GM21423 (cell line): ENCODE data around the gene ETFA.

Source experiments
- ATAC-seq: cut with Tn5 transposase; IDR thresholded peaks from one replicate; pipeline ENCODE4 v1.9.1; 2021; ENCODE audit warnings: mild to moderate bottlenecking, moderate library complexity; ENCODE audit not compliant: unreplicated experiment

The ETFA gene

GRCh38 chr15:76340803-76341365 is 29.6 kb upstream of the ETFA start:
- ATAC-seq, result no peak

GRCh38 chr15:76340198-76340802 is 29.0 kb upstream of the ETFA start:
- no peak for ATAC-seq

GRCh38 chr15:76339305-76340197 is 28.3 kb upstream of the ETFA start:
- ATAC-seq, result no peak

GRCh38 chr15:76338486-76339304 is 27.4 kb upstream of the ETFA start:
- ATAC-seq, result no peak

DNA sequence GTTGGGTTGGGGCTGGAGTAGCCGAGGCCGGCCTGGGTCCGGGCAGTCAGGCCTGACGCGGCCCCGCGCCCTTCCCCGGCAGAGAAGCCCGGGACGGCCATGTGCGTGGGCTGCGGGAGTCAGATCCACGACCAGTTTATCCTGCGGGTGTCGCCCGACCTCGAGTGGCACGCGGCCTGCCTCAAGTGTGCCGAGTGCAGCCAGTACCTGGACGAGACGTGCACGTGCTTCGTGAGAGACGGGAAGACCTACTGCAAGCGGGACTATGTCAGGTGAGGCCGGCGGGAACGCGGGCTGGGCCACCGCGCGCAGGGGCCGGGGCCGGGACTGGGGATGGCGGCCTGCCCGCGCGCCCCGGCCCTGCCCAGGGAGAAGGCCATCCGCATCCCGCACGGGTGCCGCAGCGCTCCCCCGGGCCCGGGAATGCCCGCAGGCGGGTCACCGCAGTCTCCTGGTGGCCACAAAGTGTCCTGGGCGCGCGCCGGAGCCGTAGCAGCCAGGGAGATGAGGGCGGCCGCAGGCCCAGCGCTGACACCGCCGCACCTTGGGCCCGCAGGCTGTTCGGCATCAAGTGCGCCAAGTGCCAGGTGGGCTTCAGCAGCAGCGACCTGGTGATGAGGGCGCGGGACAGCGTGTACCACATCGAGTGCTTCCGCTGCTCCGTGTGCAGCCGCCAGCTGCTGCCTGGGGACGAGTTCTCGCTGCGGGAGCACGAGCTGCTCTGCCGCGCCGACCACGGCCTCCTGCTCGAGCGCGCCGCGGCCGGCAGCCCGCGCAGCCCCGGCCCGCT is 26.6 kb upstream of the ETFA start:
- ATAC-seq, result no peak

GRCh38 chr15:76337059-76337695 is 25.9 kb upstream of the ETFA start:
- ATAC-seq, result no peak

GRCh38 chr15:76336254-76337058 is 25.2 kb upstream of the ETFA start, which contains the start of gene ISL2:
Gene ISL2, plus strand, starts transcription at chr15:76336773. Its CDS starts 111 bp downstream, at chr15:76336884.
- peak; percentile 42 for ATAC-seq

DNA sequence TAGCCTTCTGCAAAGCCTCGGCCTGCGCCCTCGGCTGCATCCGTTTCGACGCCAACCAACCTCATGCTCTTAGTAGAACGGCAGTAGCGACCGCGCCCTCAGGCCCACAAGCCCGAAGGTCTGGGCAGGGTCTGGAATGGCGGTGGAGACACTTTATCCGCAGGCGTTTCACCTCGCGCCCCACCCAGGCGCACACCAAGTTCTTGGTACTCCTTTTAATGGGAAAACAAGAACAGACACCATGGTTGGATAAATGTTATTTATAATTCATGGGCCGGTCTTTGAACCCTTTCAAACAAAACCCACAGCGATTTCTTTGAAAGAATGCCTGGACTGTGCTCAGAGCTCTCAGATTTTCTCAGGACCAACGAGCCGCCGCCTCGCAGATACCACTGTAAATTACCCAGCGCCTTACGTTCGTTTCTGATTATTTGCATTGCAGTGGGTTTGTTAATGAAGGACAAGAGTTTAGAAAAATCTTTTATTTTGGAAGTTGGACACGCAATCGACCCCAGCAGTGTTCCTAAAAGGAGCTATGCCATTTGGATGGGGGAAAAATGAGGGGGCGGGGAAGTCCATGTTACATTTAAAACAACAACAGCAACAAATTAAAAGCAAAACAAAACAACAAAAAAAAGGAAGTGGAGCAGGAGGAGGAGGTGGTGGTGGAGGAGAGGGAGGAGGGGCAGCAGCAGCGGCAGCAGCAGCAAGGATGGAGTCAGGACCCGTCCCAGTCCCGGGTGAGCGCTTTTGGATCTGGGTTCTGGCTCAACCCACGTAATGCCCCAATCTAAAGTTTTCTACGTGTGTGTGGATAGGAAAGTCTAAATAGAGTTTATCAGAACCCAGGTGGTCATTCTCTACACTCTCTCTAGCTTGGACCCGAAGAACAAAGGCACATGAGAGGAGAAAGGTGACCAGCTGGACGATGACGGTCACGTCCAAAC is 24.3 kb upstream of the ETFA start:
- ATAC-seq, result no peak

DNA sequence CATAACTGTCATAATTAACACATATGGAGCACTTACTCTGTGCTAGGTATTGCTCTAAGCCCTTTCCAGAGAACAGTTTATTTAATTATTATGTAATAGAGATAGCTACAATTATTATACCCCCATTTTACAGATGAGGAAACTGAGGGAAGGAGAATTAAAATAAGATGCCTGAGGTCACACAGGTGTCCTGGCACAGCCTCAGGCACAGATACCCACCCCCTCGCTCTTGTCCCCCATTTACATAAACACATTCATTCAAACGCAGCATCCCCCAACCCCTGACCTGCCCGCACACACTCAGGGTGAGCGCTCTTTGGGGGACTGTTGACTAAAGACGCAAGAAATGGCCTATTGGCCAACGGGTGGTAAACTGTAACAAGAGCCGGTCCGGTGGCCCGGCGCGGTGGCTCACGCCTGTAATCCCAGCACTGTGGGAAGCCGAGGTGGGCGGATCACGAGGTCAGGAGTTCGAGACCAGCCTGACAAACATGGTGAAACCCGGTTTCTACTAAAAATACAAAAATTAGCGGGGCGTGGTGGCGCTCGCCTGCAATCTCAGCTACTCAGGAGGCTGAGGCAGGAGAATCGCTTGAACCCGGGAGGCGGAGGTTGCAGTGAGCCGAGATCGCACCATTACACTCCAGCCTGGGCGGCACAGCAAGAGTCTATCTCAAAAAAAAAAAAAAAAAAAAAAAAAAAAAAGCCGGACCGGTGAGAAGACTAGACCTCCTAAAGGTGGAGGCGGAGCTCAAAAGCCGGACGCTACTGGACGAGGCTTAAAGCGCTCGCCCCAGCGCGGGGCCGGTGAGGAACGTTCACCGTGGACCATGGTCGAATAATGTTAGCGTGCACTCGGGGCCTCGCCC is 23.4 kb upstream of the ETFA start:
- ATAC-seq, result no peak

- ATAC-seq, result no peak
These were observed 22.6 kb upstream of the ETFA start for GRCh38 chr15:76333720-76334437.

DNA sequence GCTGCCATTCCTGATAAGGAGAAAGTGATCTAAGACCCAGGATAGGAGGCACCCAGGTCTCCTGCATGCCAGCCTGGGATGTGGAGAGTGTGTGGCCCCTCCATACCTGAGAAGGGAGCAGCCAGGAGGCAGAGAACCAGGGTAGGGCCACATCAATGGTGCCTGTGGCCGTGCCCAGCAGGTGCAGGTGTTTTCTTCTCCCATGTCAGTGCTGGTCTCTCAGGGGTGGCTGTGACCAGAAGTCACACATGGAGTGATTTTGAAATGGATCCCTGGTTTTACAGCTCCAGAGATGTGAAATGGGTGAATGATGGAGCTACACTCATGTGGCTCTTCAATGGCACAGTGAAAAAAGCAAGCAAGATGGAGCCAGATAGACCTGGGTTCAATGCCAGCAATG is 22.0 kb upstream of the ETFA start:
- no peak for ATAC-seq

DNA sequence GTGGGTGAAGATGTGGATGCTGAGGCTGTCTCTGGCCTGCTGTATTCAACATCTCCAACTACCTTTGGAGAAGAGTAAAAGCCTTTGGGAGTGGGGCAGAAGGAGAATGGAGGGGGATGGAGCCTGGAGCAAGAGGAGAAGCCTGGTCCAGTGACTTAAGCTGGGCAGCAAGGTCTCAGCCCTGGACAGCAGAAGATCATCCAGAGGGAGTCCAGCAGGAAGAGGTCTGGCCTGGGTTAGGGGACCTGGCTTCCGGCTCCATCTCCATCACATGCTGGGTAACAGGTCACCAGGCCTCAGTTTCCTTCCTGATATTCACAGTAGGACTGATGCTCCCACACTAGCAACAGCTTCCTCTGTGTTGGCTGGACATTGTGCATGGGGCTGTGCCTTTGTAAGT is 21.5 kb upstream of the ETFA start:
- ATAC-seq, result no peak

GRCh38 chr15:76330080-76330680 is 18.9 kb upstream of the ETFA start:
- no peak for ATAC-seq

DNA sequence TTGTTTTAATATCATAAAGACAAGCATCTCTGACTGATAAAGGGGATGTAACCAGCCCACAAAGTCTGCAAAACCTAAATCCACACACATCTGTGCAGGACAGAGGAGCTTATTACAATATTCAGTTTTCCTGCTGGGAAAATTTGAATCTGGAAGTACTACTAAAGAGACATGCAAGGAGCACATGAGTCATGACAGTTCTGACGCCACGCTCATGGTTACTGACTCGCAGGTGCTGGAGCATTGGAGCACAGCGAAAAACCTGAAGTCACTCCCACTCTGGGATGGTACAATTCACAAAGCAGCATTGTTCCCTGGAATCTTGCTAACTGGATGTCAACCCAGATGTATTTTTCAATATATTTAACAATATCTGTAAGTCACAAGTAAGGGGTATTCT is 17.7 kb upstream of the ETFA start:
- ATAC-seq, result no peak

DNA sequence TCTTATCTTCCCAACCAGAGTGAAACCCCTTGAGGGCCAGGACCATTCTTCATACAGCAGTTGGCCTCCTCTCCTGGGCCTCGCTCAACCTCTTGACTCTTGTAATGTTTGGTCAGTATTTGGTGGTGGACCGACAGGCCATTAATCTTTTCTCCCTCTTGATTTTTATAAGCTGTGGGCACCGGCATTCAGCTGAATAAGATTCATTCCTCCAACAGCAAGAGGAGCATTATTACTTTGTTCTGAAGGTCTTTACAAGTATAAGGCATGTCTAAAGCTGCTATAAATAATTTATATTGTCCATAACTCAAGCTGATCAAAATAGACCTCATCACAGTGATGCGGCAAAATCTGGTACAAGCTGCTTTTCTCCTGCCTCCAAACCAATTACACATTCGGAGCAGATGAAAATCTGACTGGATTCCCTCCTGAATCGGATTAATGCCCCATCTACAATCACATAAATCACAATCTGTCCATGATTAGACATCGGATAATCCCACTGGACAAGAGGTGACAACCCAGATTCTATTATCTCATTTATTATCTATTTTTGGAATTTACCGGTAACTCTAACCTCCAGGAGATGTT is 16.9 kb upstream of the ETFA start:
- ATAC-seq, result no peak
